ENCODE results near the gene AMT.
A peak's percentile ranks its signal among the peaks of the same experiment; 100 is the strongest.

The AMT gene

DNA sequence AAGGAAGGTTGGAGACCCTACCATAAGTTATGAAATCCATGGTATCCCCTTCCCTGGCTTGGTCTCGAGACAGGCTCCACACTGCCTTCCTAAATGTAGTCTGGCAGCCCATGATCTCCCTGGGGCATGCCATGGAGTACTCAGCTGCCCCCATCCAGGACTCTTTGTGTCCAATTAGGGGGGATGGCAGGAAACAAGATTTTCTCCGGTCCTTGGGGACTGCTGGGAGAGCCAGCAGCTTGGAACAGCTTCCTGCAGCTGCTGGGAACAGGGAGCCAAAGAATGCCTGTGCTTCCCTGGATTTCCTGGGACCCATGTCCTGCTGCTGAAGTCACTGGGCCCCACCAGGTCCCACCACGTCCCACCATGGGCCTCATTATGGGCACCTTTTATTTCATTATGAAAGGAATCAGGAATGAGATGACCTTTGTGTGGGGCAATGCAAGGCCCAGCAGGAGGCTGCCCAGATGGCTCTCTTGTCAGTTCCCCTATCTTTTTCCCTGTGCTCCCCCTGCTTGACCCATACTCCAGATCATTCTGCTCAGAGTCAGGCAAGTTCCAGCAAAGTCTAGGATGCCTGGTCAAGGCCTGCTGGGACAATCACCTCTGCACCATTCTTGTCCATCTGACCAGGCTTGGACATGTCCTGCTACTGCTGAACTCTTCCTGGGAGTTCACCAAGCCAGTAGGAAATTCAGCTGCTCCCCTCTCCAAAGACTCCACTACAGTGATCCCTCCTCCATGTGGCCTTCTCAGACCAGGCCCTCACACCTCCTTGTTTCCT is 32.8 kb upstream of the AMT start:
- H3K4me3 ChIP-seq (ENCODE audit: control insufficient read depth, low read depth, low read length), result no peak overlapping the region
- TF ChIP-seq, protein P1, sequence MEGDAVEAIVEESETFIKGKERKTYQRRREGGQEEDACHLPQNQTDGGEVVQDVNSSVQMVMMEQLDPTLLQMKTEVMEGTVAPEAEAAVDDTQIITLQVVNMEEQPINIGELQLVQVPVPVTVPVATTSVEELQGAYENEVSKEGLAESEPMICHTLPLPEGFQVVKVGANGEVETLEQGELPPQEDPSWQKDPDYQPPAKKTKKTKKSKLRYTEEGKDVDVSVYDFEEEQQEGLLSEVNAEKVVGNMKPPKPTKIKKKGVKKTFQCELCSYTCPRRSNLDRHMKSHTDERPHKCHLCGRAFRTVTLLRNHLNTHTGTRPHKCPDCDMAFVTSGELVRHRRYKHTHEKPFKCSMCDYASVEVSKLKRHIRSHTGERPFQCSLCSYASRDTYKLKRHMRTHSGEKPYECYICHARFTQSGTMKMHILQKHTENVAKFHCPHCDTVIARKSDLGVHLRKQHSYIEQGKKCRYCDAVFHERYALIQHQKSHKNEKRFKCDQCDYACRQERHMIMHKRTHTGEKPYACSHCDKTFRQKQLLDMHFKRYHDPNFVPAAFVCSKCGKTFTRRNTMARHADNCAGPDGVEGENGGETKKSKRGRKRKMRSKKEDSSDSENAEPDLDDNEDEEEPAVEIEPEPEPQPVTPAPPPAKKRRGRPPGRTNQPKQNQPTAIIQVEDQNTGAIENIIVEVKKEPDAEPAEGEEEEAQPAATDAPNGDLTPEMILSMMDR (conservative IDR thresholded peaks at IDR 0.05; ENCODE audit: control insufficient read depth, insufficient read depth, low read depth, low read length), result no peak
- no peak for DNase-seq (ENCODE audit: low read depth)

DNA sequence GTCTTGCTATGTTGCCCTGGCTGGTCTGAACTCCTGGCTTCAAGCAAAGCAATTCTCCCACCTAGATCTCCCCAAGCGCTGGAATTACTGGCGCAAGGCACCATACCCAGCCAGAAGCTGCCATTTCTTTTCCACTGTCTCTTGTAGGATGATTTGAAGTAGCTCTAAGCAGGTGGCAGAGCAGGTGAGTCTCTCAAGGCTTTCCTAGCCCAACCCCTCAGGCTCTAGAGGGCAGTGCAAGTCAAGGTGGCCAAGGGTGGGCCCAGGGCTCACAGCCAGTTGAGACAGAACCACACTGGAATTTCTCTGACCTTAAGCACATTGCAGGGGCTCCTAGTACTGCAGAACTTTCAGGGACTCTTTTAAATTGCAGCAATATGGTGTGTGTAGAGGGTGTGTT is 32.2 kb upstream of the AMT start:
- DNase-seq (ENCODE audit: low read depth), result no peak
- TF ChIP-seq, protein P1 (conservative IDR thresholded peaks at IDR 0.05; ENCODE audit: control insufficient read depth, insufficient read depth, low read depth, low read length), result no peak

DNA sequence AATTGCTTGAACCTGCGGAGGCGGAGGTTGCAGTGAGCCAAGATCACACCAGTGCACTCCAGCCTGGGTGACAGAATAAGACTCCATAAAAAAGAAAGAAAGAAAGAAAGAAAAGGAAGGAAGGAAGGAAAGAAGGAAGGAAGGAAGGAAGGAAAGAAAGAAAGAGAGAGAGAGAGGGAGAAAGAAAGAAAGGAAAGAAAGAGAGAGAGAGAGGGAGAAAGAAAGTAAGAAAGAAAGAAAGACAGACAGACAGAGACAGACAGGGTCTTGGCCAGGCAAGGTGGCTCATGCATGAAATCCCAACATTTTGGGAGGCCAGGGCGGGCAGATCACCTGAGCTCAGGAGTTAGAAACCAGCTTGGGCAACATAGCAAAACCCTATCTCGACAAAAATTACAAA is 31.3 kb upstream of the AMT start:
- TF ChIP-seq, protein P1 (conservative IDR thresholded peaks at IDR 0.05; ENCODE audit: control insufficient read depth, insufficient read depth, low read depth, low read length), result no peak

More for the DNA sequence above, 32.2 kb upstream of the AMT start:
- no peak overlapping the region for H3K4me3 ChIP-seq (ENCODE audit: control insufficient read depth, low read depth, low read length)

DNA sequence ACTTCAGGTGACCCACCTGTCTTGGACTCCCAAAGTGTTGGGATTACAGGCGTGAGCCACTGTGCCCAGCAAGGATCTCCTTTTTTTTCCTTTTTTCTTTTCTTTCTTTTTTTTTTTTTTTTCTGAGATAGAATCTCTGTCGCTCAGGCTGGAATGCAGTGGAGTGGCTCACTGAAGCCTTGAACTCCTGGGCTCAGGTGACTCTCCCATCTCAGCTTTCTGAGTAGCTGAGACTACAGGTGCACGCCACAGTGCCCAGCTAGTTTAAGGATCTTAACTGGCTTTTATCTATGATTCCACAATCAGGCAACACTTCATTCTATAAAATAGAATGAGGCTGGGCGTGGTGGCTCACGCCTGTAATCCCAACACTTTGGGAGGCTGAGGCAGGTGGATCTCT is 23.1 kb upstream of the AMT start:
- no peak overlapping the region for H3K4me3 ChIP-seq (ENCODE audit: control insufficient read depth, low read depth, low read length)
- TF ChIP-seq, protein P1 (conservative IDR thresholded peaks at IDR 0.05; ENCODE audit: control insufficient read depth, insufficient read depth, low read depth, low read length), result no peak
- no peak for DNase-seq (ENCODE audit: low read depth)

More for the DNA sequence above, 31.3 kb upstream of the AMT start:
- H3K4me3 ChIP-seq (ENCODE audit: control insufficient read depth, low read depth, low read length), result no peak overlapping the region
- DNase-seq (ENCODE audit: low read depth), result no peak

DNA sequence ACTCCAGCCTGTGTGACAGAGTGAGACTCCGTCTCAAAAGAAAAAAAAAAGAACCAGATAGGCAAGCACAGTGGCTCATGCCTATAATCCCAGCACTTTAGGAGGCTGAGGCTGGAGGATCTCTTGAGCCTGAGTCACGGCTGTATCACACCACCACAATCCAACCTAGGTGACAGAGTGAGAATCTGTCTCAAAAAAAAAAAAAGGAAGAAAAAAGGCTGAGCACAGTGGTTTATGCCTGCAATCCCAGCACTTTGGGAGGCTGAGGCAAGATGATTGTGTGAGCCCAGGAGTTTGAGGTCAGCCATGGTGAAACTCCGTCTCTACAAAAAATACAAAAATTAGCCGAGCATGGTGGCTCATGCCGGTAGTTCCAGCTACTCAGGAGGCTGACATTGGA is 12.5 kb upstream of the AMT start:
- TF ChIP-seq, protein P1 (conservative IDR thresholded peaks at IDR 0.05; ENCODE audit: control insufficient read depth, insufficient read depth, low read depth, low read length), result no peak

DNA sequence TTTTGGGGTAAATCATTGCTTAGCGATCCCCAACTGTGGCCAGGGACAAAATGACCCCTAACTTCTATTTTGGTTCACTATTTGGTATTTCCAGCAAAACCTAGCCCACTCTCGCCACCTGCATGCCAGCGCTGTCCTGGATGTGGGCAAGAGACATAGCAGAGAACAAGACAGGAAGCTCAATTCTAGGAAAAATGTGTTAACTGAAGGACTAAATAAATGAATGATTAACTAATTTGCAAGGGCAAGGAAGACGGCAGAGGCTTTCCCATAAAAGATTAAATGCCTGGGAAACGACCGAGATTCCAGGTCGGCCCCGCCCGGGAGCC is 6.4 kb upstream of the AMT start:
- no peak for DNase-seq (ENCODE audit: low read depth)
- TF ChIP-seq, protein P1 (conservative IDR thresholded peaks at IDR 0.05; ENCODE audit: control insufficient read depth, insufficient read depth, low read depth, low read length), result no peak

More for the DNA sequence above, 12.5 kb upstream of the AMT start:
- H3K4me3 ChIP-seq (ENCODE audit: control insufficient read depth, low read depth, low read length), result no peak overlapping the region
- no peak for DNase-seq (ENCODE audit: low read depth)

More for the DNA sequence above, 6.4 kb upstream of the AMT start:
- peak overlapping the region; percentile 72 for H3K4me3 ChIP-seq (ENCODE audit: control insufficient read depth, low read depth, low read length)

Measured in fibroblast of mammary gland (primary cell).